B cell (primary cell): ENCODE measurements around the gene SCN2B.

Source experiments
- EZH2 ChIP-seq: IDR thresholded peaks from 2 replicates; pipeline ENCODE4 v1.6.1; 2012; ENCODE audit warnings: borderline replicate concordance, low read depth, mild to moderate bottlenecking, moderate library complexity, low read length; ENCODE audit not compliant: insufficient read depth, poor library complexity, severe bottlenecking
- TF ChIP-seq, protein P1 (sequence below): fragments of 200-600 bp; IDR thresholded peaks from one replicate; pipeline ENCODE4 v1.8.0; 2022; ENCODE audit warnings: antibody characterized with exemption, mild to moderate bottlenecking

DNA sequence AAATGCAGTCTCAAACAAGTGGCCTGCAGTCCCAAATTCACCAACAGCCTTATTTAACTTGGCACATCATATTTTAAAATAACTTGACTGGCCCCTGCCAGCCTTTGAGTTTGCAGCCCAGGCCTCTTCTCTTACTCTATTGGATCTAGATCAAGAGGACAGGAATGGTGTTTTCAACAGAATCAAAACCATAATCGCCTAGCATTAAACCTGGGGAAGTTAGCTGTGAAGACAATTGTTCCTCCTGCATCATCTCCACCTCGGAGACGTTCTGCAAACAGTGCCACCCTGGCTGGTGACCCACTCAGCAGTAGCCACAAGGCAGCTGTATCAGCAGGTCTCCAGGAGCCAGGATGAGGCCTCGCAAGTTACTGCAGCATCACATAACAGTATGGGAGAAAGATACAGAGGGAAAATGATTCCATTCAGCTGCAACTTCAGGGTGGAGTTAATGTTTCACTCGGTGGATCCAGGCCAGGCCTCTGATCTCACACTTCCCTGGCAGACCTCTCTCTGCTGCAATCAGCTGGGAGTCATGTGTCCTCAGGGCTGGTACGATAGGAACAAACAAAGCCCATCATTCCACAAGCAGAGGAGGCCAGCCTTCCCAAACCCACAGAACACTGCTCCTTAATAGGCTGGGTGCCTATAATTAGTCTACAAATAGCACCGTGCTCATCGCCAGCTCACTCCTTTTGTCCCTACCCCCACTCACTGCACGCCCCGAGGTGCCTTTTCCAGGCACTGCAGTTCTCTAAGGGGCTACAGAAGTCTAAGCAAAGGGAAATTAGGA, 18.6 kb upstream of the SCN2B start:
- TF ChIP-seq, protein P1, sequence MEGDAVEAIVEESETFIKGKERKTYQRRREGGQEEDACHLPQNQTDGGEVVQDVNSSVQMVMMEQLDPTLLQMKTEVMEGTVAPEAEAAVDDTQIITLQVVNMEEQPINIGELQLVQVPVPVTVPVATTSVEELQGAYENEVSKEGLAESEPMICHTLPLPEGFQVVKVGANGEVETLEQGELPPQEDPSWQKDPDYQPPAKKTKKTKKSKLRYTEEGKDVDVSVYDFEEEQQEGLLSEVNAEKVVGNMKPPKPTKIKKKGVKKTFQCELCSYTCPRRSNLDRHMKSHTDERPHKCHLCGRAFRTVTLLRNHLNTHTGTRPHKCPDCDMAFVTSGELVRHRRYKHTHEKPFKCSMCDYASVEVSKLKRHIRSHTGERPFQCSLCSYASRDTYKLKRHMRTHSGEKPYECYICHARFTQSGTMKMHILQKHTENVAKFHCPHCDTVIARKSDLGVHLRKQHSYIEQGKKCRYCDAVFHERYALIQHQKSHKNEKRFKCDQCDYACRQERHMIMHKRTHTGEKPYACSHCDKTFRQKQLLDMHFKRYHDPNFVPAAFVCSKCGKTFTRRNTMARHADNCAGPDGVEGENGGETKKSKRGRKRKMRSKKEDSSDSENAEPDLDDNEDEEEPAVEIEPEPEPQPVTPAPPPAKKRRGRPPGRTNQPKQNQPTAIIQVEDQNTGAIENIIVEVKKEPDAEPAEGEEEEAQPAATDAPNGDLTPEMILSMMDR: no peak
- no peak for TF ChIP-seq EZH2
